Caco-2 (cell line): ENCODE results near the gene NAALADL2. TPM values are rescaled to one million over a fixed set of nuclear protein-coding genes. Genes with fewer than 3 reads are reported as not detected.
"Not testable (repeated sequence)": the region's sequence is repeated elsewhere in the genome, so short reads cannot be mapped to it uniquely, and the experiment has no call there.

Experiments used
- BruUV-seq: library from RNA; stranded (reverse); fragments of 400-500 nt; replicated peaks from 2 replicates; lab custom pipeline; 2021; lab: Mats Ljungman, UMichigan
- CTCF ChIA-PET: fragments of 300-600 bp; sonication (Branson Sonifier 250); formaldehyde crosslinking; loops from one replicate; lab custom pipeline; 2022; ENCODE audit warnings: antibody characterized with exemption; lab: Charles Lee
- POLR2A ChIA-PET: fragments of 300-600 bp; sonication (Branson Sonifier 250); formaldehyde crosslinking; loops from one replicate; lab custom pipeline; 2022; ENCODE audit warnings: antibody characterized with exemption; lab: Charles Lee
- DNase-seq, 2 experiments: peaks; one replicate each; pipeline versions ENCODE4 v3.0.0 to v3.0.0-alpha.2; 2020 to 2022
- H3K27me3 ChIP-seq: replicated peaks from 2 replicates; pipeline ENCODE4 v1.6.0; 2011; ENCODE audit warnings: low read length; ENCODE audit not compliant: control insufficient read depth, insufficient read depth
- H3K36me3 ChIP-seq: 2 replicates; pipeline ENCODE4 v1.5.1; 2011; ENCODE audit warnings: low read length; ENCODE audit not compliant: control insufficient read depth, insufficient read depth
- H3K4me1 ChIP-seq: fragments of 250-450 bp; sonication (Bioruptor Pico); 2 replicates; pipeline ENCODE4 v1.5.1; 2020; ENCODE audit warnings: mild to moderate bottlenecking
- H3K4me3 ChIP-seq: 2 replicates; pipeline ENCODE4 v1.5.1; 2011; ENCODE audit warnings: low read depth, mild to moderate bottlenecking, control low read depth, low read length
- H3K9me3 ChIP-seq: fragments of 250-450 bp; sonication (Bioruptor Pico); 2 replicates; pipeline ENCODE4 v1.5.1; 2020; ENCODE audit warnings: mild to moderate bottlenecking, moderate library complexity
- H3K27ac Mint-ChIP-seq: one replicate; pipeline ENCODE4 v1.8.0; 2022; ENCODE audit warnings: mixed read lengths; ENCODE audit not compliant: unreplicated experiment
- H3K27me3 Mint-ChIP-seq: one replicate; pipeline ENCODE4 v1.8.0; 2022; ENCODE audit warnings: mixed read lengths; ENCODE audit not compliant: insufficient read depth, unreplicated experiment
- H3K36me3 Mint-ChIP-seq: one replicate; pipeline ENCODE4 v1.8.0; 2022; ENCODE audit warnings: mild to moderate bottlenecking, mixed read lengths; ENCODE audit not compliant: insufficient read depth, unreplicated experiment
- H3K4me1 Mint-ChIP-seq: one replicate; pipeline ENCODE4 v1.8.0; 2022; ENCODE audit warnings: low read depth, mixed read lengths; ENCODE audit not compliant: unreplicated experiment
- H3K4me3 Mint-ChIP-seq: one replicate; pipeline ENCODE4 v1.8.0; 2022; ENCODE audit warnings: mild to moderate bottlenecking, moderate library complexity, mixed read lengths; ENCODE audit not compliant: unreplicated experiment
- H3K9me3 Mint-ChIP-seq: one replicate; pipeline ENCODE4 v1.8.0; 2022; ENCODE audit warnings: mixed read lengths; ENCODE audit not compliant: unreplicated experiment
- intact Hi-C: fragments of 100-400 bp; cut with micrococcal nuclease; formaldehyde crosslinking; loops from one replicate; pipeline ENCODE4 v1.10.0; 2022; ENCODE audit not compliant: unreplicated experiment
- total RNA-seq: library from RNA; stranded (reverse); gene quantifications from 2 replicates; pipeline ENCODE4 v1.2.3, GENCODE V29; 2022
- TF ChIP-seq, protein P1 (sequence below), 2 experiments: fragments of 200-600 bp in 1 of 2; IDR thresholded peaks; 1 replicate in 1 of 2; 2 replicates in 1 of 2; pipeline versions ENCODE4 v1.5.1 to v1.8.0; 2011 to 2022; ENCODE audit warnings: antibody characterized with exemption in 1 of 2, control low read depth in 1 of 2, inconsistent platforms in 1 of 2, low read depth in 1 of 2, low read length in 1 of 2, mild to moderate bottlenecking in 1 of 2, moderate library complexity in 1 of 2; ENCODE audit not compliant: insufficient read depth in 1 of 2, severe bottlenecking in 1 of 2, unreplicated experiment in 1 of 2

The NAALADL2 gene
- total RNA-seq, 1 experiment from 2014 or later, result 4.4 TPM

DNA sequence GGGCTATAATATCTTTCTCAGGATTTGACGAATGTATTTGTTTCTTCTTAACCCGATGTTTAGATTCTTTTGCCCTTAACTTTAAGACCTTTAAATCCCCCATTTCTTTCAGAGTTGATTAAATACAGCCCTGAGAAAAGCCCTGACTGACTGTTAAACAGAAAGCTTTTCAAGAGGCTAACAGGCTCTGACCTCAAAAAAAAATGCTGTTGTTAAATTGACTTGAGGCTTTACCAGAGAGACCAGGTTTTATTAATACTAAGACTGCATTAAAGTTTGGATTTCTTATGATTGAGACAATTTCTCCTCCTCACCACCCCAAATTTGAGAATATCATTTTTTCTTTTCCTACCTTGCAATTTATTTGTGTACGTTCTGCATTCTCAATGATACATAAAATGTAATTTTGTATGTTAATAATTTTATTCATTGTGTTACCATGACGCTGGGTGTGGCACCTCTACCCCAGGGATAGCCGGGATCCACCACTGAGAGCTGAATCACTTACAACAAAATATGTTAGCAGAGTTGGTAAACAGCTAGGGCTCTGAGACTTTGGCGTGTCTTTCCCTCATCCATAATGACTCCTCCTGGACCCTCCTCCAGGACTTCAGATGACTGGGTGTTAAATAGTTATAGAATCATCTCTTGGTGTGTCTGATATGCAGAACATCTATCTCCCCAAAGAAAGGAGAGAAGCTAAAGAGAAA, 753.5 kb downstream of the NAALADL2 start:
- Histone ChIP-seq H3K27me3 (no peaks in the 10 kb centered on the region), H3K4me1 (no peaks in the 10 kb centered on the region), H3K36me3 (no peaks in the 10 kb centered on the region), H3K9me3 (no peaks in the 10 kb centered on the region), H3K4me3 (no peak overlapping the region)
- H3K4me1 Mint-ChIP-seq, result no peaks in the 10 kb centered on the region
- intact Hi-C loops, result no loop called here
- no peaks in the 10 kb centered on the region for H3K9me3 Mint-ChIP-seq
- ChIA-PET POLR2A (no interaction called here), CTCF (no interaction called here)
- BruUV-seq, result no TSS peak
- H3K27ac Mint-ChIP-seq, result no peak overlapping the region
- H3K4me3 Mint-ChIP-seq, result no peak overlapping the region
- no peaks in the 10 kb centered on the region for H3K36me3 Mint-ChIP-seq
- DNase-seq, result no peak
- H3K27me3 Mint-ChIP-seq, result no peaks in the 10 kb centered on the region
- TF ChIP-seq, protein P1, sequence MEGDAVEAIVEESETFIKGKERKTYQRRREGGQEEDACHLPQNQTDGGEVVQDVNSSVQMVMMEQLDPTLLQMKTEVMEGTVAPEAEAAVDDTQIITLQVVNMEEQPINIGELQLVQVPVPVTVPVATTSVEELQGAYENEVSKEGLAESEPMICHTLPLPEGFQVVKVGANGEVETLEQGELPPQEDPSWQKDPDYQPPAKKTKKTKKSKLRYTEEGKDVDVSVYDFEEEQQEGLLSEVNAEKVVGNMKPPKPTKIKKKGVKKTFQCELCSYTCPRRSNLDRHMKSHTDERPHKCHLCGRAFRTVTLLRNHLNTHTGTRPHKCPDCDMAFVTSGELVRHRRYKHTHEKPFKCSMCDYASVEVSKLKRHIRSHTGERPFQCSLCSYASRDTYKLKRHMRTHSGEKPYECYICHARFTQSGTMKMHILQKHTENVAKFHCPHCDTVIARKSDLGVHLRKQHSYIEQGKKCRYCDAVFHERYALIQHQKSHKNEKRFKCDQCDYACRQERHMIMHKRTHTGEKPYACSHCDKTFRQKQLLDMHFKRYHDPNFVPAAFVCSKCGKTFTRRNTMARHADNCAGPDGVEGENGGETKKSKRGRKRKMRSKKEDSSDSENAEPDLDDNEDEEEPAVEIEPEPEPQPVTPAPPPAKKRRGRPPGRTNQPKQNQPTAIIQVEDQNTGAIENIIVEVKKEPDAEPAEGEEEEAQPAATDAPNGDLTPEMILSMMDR (IDR thresholded peaks at IDR 0.05; ENCODE audit: insufficient read depth in 1 of 2, low read depth in 1 of 2, low read length in 1 of 2, severe bottlenecking in 1 of 2, unreplicated experiment in 1 of 2), result no peak

DNA sequence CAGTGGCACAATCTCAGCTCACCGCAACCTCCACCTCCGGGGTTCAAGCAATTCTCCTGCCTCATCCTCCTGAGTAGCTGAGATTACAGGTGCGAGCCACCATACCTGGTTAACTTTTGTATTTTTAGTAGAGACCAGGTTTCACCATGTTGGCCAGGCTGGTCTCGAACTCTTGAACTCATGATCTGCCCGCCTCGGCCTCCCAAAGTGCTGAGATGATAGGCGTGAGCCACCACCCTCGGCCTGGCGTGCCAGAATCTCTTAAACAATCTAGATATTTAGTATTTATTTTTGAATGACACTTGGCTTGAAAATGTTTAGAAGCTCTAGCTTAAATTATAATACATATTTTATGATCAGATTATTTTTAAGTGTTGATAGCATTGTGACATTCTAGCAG, 755.0 kb downstream of the NAALADL2 start:
- intact Hi-C loops, H3K27me3 ChIP-seq, H3K4me1 Mint-ChIP-seq, POLR2A ChIA-PET, H3K9me3 Mint-ChIP-seq, H3K27me3 Mint-ChIP-seq, H3K9me3 ChIP-seq, H3K4me1 ChIP-seq, DNase-seq, H3K4me3 ChIP-seq, H3K36me3 ChIP-seq, H3K4me3 Mint-ChIP-seq, H3K27ac Mint-ChIP-seq, H3K36me3 Mint-ChIP-seq, CTCF ChIA-PET, BruUV-seq: not testable (repeated sequence)

DNA sequence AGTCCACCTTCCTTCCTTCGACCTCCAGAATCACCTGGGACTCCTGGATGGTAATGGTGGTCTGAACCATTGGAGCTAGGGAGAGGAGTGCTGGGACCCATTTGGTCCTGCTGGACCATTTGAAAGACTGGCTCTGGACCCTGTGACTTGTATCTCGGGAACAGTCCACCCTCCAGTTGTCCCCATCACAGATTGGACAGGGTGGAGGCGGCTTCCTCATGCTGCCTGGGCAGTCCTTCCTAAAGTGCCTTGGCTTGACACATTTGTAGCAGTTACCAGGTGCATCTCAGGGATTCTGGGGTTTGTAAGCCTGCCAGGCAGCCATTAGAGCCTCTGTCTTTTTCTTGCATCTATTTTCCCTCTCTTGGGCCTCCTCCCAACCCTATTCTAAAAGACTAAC, 758.1 kb downstream of the NAALADL2 start:
- TF ChIP-seq, protein P1 (IDR thresholded peaks at IDR 0.05; ENCODE audit: insufficient read depth in 1 of 2, low read depth in 1 of 2, low read length in 1 of 2, severe bottlenecking in 1 of 2, unreplicated experiment in 1 of 2), result no peak
- no peaks in the 10 kb centered on the region for H3K27me3 Mint-ChIP-seq
- BruUV-seq, result no TSS peak
- H3K9me3 Mint-ChIP-seq, result no peaks in the 10 kb centered on the region
- Histone ChIP-seq H3K4me1 (no peaks in the 10 kb centered on the region), H3K27me3 (no peaks in the 10 kb centered on the region), H3K36me3 (no peaks in the 10 kb centered on the region), H3K9me3 (no peaks in the 10 kb centered on the region), H3K4me3 (no peak overlapping the region)
- ChIA-PET CTCF (no interaction called here), POLR2A (no interaction called here)
- intact Hi-C loops, result no loop called here
- H3K4me3 Mint-ChIP-seq, result no peak overlapping the region
- no peak overlapping the region for H3K27ac Mint-ChIP-seq
- no peak for DNase-seq
- no peaks in the 10 kb centered on the region for H3K36me3 Mint-ChIP-seq
- no peaks in the 10 kb centered on the region for H3K4me1 Mint-ChIP-seq
